Astrocyte of the cerebellum (primary cell): Measurements from ENCODE around the gene NADSYN1.

ENCODE experiments used
- DNase-seq: peaks from one replicate; pipeline ENCODE4 v3.0.0-alpha.2; 2011; ENCODE audit warnings: low read depth
- H3K4me3 ChIP-seq: 2 replicates; pipeline ENCODE4 v1.5.1; 2011; ENCODE audit warnings: mild to moderate bottlenecking, low read depth, low read length, moderate library complexity
- CTCF ChIP-seq: IDR thresholded peaks from 2 replicates; pipeline ENCODE4 v1.5.1; 2012; ENCODE audit warnings: low read length, low read depth, moderate library complexity, mild to moderate bottlenecking; ENCODE audit errors: missing control alignments
- in situ Hi-C: cut with HindIII; loops from 2 replicates; pipeline ENCODE4 v1.10.0; 2017; ENCODE audit warnings: low sequenced_read_pairs

The NADSYN1 gene

GRCh38 chr11:71485466-71485865, 32.5 kb downstream of the NADSYN1 start:
- in situ Hi-C loops = no loop called here
- no peak overlapping the region for H3K4me3 ChIP-seq
- no peak for TF ChIP-seq CTCF
- no peak for DNase-seq

DNA sequence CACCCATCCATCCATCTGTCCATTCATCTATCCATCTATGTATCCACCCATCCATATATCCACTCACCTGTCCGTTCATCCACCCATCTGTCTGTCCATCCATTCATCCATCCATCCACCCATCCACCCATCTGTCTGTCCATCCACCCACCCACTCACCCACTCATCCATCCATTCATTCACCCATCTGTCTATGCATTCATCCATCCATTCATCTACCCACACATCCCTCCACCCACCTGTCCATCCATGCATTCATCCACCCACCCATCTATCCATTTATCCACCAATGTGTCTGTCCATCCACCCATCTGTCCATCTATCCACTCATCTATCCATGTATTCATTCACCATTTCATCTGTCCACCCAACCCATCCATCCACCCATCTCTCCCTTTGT, 33.3 kb downstream of the NADSYN1 start:
- TF ChIP-seq CTCF = no peak
- DNase-seq = no peak
- in situ Hi-C loops = no loop called here
- H3K4me3 ChIP-seq = no peak overlapping the region

GRCh38 chr11:71488681-71489270, 35.8 kb downstream of the NADSYN1 start:
- no peak for DNase-seq
- in situ Hi-C loops = no loop called here
- no peak for TF ChIP-seq CTCF
- H3K4me3 ChIP-seq = no peak overlapping the region

GRCh38 chr11:71489311-71490043, 36.5 kb downstream of the NADSYN1 start:
- in situ Hi-C loops = no loop called here
- no peak for TF ChIP-seq CTCF
- no peak for DNase-seq
- no peak overlapping the region for H3K4me3 ChIP-seq

GRCh38 chr11:71490044-71490730, 37.2 kb downstream of the NADSYN1 start:
- DNase-seq = no peak
- H3K4me3 ChIP-seq = no peak overlapping the region
- no peak for TF ChIP-seq CTCF
- in situ Hi-C loops = no loop called here

GRCh38 chr11:71490731-71491390, 37.9 kb downstream of the NADSYN1 start:
- in situ Hi-C loops = no loop called here

More at GRCh38 chr11:71490731-71491390, 37.9 kb downstream of the NADSYN1 start:
- no peak for TF ChIP-seq CTCF
- no peak for DNase-seq
- H3K4me3 ChIP-seq = no peak overlapping the region
